ENCODE results near the gene COMMD1. TPM values are rescaled to one million over a fixed set of nuclear protein-coding genes. Genes with fewer than 3 reads are reported as not detected.

Gene COMMD1
- total RNA-seq, 6 donors from 2014 or later = 27.0 to 59.7 (median 35.6) TPM

GRCh38 chr2:61887717-61888266 lies 17.7 kb upstream of the COMMD1 start:
- ATAC-seq (ENCODE audit: low FRiP score in 2 of 2) (peak; percentile 20 to 29), DNase-seq (no peak)
- H3K27me3 ChIP-seq = no peaks in the 10 kb centered on the region
- H3K9me3 ChIP-seq = no peaks in the 10 kb centered on the region
- WGBS, 2 donors = 0 to 1% methylated on average over 18 of the region's 18 CpGs
- no peak for TF ChIP-seq CTCF (IDR thresholded peaks at IDR 0.05)
- TF ChIP-seq POLR2A (IDR thresholded peaks at IDR 0.05) = no peak
- no peak for TF ChIP-seq EP300 (IDR thresholded peaks at IDR 0.05)
- no peak for TF ChIP-seq POLR2AphosphoS5 (IDR thresholded peaks at IDR 0.05)
- H3K36me3 ChIP-seq = peaks cover 8 to 31% (median 16%) of the 10 kb centered on the region in 4 donors
- peaks cover 20 to 29% (median 21%) of the 10 kb centered on the region in 4 donors for H3K4me1 ChIP-seq
- H3K27ac ChIP-seq = peak overlapping the region; percentile 94 to 97 (median 94)
- H3K4me3 ChIP-seq = peak overlapping the region; percentile 57 to 77 (median 73)

- Histone ChIP-seq H3K4me3 (peak within 1 kb of the TSS; percentile 57 to 77 (median 73)), H3K4me1 (peaks cover 20 to 29% (median 21%) of the 10 kb centered on the region in 4 donors), H3K9me3 (no peaks in the 10 kb centered on the region), H3K27ac (peak within 1 kb of the TSS; percentile 94 to 97 (median 94)), H3K36me3 (peaks cover 3 to 25% (median 10%) of the 10 kb centered on the region in 4 donors), H3K27me3 (no peaks in the 10 kb centered on the region)
- 2% methylated on average over 49 to 52 of the region's 74 CpGs for WGBS, 2 donors
- DNase-seq = peak; percentile 84 to 98
- ATAC-seq (ENCODE audit: low FRiP score in 2 of 2) = peak; percentile 96 to 98
- TF ChIP-seq EP300 (IDR thresholded peaks at IDR 0.05) (peak in 1 of 4 donors; percentile 60), POLR2AphosphoS5 (IDR thresholded peaks at IDR 0.05) (peak; percentile 92 to 98), CTCF (IDR thresholded peaks at IDR 0.05) (peak in 3 of 6 experiments; percentile 17 to 22 (median 20)), POLR2A (IDR thresholded peaks at IDR 0.05) (peak in 3 of 4 donors; percentile 81 to 90 (median 87))
Observed at GRCh38 chr2:61888267-61889055, 17.0 kb upstream of the COMMD1 start, which contains the start of gene CCT4. Gene CCT4 (minus strand): TSS chr2:61888656. CDS start chr2:61888507, 149 bp downstream.

- no peak for DNase-seq
- WGBS, 2 donors = 46 to 49% methylated on average over 2 of the region's 2 CpGs
- TF ChIP-seq EP300 (IDR thresholded peaks at IDR 0.05) (no peak), POLR2AphosphoS5 (IDR thresholded peaks at IDR 0.05) (no peak), POLR2A (IDR thresholded peaks at IDR 0.05) (no peak), CTCF (IDR thresholded peaks at IDR 0.05) (no peak)
- Histone ChIP-seq H3K4me1 (no peaks in the 10 kb centered on the region), H3K4me3 (no peak overlapping the region), H3K27me3 (no peaks in the 10 kb centered on the region), H3K9me3 (no peaks in the 10 kb centered on the region), H3K36me3 (no peaks in the 10 kb centered on the region), H3K27ac (no peak overlapping the region)
- no peak for ATAC-seq (ENCODE audit: low FRiP score in 2 of 2)
Observed at GRCh38 chr2:61898810-61899209, 6.7 kb upstream of the COMMD1 start.

- TF ChIP-seq EP300 (IDR thresholded peaks at IDR 0.05) = no peak
- TF ChIP-seq POLR2A (IDR thresholded peaks at IDR 0.05) = no peak
- TF ChIP-seq POLR2AphosphoS5 (IDR thresholded peaks at IDR 0.05) = no peak
- no peak for TF ChIP-seq CTCF (IDR thresholded peaks at IDR 0.05)
Observed at GRCh38 chr2:61900281-61900680, 5.2 kb upstream of the COMMD1 start.

More at GRCh38 chr2:61900281-61900680, 5.2 kb upstream of the COMMD1 start:
- H3K27me3 ChIP-seq = no peaks in the 10 kb centered on the region
- H3K36me3 ChIP-seq = no peaks in the 10 kb centered on the region
- DNase-seq (no peak), ATAC-seq (ENCODE audit: low FRiP score in 2 of 2) (no peak)
- 54 to 55% methylated on average over 1 of the region's 1 CpG for WGBS, 2 donors
- no peaks in the 10 kb centered on the region for H3K9me3 ChIP-seq
- H3K4me3 ChIP-seq = no peak overlapping the region
- H3K4me1 ChIP-seq = peaks cover 0 to 6% (median 3%) of the 10 kb centered on the region in 4 donors
- no peak overlapping the region for H3K27ac ChIP-seq
